BE2C (cell line): ENCODE data around the gene SEPTIN12.
A peak's percentile ranks its signal among the peaks of the same experiment; 100 is the strongest.

Experiments
- DNase-seq: peaks from one replicate; pipeline ENCODE4 v3.0.0-alpha.2; 2020
- H3K27me3 ChIP-seq: fragments of 250-450 bp; sonication (Bioruptor Pico); 2 replicates; pipeline ENCODE4 v1.5.1; 2020; ENCODE audit warnings: mild to moderate bottlenecking
- H3K36me3 ChIP-seq: fragments of 250-450 bp; sonication (Bioruptor Pico); 2 replicates; pipeline ENCODE4 v1.5.1; 2020; ENCODE audit warnings: mild to moderate bottlenecking
- H3K4me1 ChIP-seq: fragments of 250-450 bp; sonication (Bioruptor Pico); 2 replicates; pipeline ENCODE4 v1.5.1; 2020
- H3K4me3 ChIP-seq: 2 replicates; pipeline ENCODE4 v1.5.1; 2011; ENCODE audit warnings: low read depth, low read length
- H3K9me3 ChIP-seq: fragments of 250-450 bp; sonication (Bioruptor Pico); 2 replicates; pipeline ENCODE4 v1.5.1; 2020
- CTCF ChIP-seq: IDR thresholded peaks from 2 replicates; pipeline ENCODE4 v1.5.1; 2012; ENCODE audit warnings: mild to moderate bottlenecking, low read depth, low read length

Gene SEPTIN12

DNA sequence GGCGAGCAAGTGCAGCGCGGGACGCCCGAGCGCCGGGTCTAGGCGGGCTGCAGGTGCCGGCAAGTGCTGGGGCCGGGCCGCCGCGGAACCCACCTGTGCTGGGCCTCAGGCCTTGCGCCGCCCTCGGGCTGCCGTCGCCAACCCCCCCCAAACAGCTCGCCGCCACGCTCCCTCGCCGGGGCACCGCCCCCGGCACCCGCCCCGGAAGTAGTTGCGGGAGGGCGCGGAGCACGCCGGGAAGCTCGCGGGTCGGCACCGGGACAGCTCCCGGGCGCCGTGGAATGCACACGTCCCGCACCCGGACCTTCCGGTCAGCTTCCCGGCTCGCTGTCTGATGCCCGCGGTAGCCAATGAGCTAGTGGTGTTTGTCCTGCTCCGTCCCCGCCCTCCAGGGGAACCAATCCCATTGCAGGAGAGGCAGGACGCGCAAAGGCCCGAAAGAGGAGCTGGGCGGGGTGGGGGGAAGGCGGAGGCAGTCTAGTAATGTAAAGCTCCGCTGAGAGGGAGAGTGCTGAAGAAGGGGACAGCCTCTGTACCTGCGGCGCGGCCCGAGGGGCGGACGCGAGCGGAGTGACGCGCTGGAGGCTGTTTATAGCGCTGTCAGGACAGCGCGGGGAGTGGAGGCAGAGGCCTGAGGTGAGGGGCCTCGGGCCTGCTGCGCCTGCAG, 53.9 kb downstream of the SEPTIN12 start, which contains the start of the genes ANKS3 and DNAAF8:
Gene ANKS3 (minus strand): TSS at position 209 of the 667 bp plus-strand sequence. CDS start 4,122 bp downstream, outside the sequence.
Gene DNAAF8 (plus strand): TSS at position 475 of the 667 bp plus-strand sequence. CDS start 1,978 bp downstream, outside the sequence.
- DNase-seq: peak; percentile 97
- no peaks in the 10 kb centered on the region for H3K27me3 ChIP-seq
- TF ChIP-seq CTCF: no peak

DNA sequence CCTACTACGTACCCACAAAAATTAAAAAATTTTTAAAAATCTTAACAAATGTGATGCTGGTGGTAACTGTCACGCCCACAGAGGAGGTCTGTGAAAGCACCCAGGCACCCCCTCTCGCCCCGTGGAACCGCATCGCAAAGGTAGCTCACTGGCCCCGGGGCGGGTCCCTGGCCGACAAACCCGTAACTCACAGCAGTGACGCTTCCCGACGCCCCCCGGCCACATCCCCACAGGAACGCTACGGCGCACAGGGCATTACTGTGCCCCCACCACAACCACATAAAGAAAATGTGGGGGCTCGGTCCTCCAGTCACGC, 54.4 kb downstream of the SEPTIN12 start:
- H3K4me3 ChIP-seq: peak overlapping the region; percentile 85
- H3K36me3 ChIP-seq: peaks cover 14% of the 10 kb centered on the region
- no peak for TF ChIP-seq CTCF
- H3K4me1 ChIP-seq: no peaks in the 10 kb centered on the region
- no peaks in the 10 kb centered on the region for H3K9me3 ChIP-seq
- DNase-seq: peak; percentile 25
- no peaks in the 10 kb centered on the region for H3K27me3 ChIP-seq

More for the DNA sequence above, 53.9 kb downstream of the SEPTIN12 start, which contains the start of the genes ANKS3 and DNAAF8:
- H3K4me1 ChIP-seq: no peaks in the 10 kb centered on the region
- peaks cover 11% of the 10 kb centered on the region for H3K36me3 ChIP-seq
- H3K9me3 ChIP-seq: no peaks in the 10 kb centered on the region
- peak within 1 kb of the TSS; percentile 85 for H3K4me3 ChIP-seq

GRCh38 chr16:4733211-4733742, 54.9 kb downstream of the SEPTIN12 start:
- H3K9me3 ChIP-seq: no peaks in the 10 kb centered on the region
- no peak for DNase-seq
- no peaks in the 10 kb centered on the region for H3K27me3 ChIP-seq

DNA sequence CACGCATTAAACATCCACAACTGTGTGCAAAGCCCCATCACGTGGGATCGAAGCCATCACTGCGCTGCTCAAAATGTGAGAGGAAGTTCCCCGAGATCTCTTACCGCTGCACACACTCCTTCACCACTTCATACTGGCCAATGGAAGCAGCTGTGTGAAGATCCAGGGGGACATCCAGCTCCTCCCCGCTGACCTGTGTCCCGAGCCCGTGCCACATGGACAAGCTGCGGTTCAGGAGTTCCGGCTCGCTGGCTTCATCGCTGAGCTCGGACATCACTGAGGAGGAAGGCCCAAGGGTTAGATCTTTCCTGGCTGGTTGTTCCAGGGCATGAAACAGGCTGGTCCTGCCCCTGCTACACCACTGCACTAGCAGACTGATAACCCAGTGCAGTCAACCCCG, 58.3 kb downstream of the SEPTIN12 start:
- no peak overlapping the region for H3K4me3 ChIP-seq

More at GRCh38 chr16:4733211-4733742, 54.9 kb downstream of the SEPTIN12 start:
- H3K4me3 ChIP-seq: peak overlapping the region; percentile 85
- H3K4me1 ChIP-seq: no peaks in the 10 kb centered on the region
- no peak for TF ChIP-seq CTCF
- H3K36me3 ChIP-seq: peaks cover 18% of the 10 kb centered on the region

DNA sequence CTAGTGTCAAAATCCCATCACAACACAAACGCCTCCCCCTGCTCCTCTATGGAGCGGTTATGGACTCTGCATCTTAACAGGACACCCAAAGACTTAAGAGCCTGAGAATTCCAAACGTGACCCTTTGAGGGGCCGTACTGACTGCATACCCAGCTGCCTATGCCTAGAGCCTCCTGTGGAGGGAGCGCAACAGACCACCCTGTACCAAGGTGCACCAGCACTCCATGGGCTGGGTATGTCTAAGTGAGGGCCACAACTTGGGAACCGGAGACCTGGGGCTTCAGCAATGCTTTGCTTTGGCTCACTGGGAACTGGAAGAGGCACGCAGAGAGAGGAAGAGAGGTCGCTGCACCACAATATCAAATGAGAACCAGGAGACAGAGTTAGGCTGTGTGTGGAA, 59.5 kb downstream of the SEPTIN12 start:
- Histone ChIP-seq H3K27me3 (no peaks in the 10 kb centered on the region), H3K9me3 (no peaks in the 10 kb centered on the region), H3K4me1 (no peaks in the 10 kb centered on the region), H3K36me3 (peaks cover 30% of the 10 kb centered on the region), H3K4me3 (no peak overlapping the region)
- no peak for DNase-seq
- TF ChIP-seq CTCF: no peak

More for the DNA sequence above, 58.3 kb downstream of the SEPTIN12 start:
- TF ChIP-seq CTCF: no peak
- H3K4me1 ChIP-seq: no peaks in the 10 kb centered on the region
- H3K27me3 ChIP-seq: no peaks in the 10 kb centered on the region
- DNase-seq: no peak
- no peaks in the 10 kb centered on the region for H3K9me3 ChIP-seq
- peaks cover 23% of the 10 kb centered on the region for H3K36me3 ChIP-seq
